HepG2 (cell line): ENCODE measurements around the gene CEBPA. TPM values are rescaled to one million over a fixed set of nuclear protein-coding genes. Genes with fewer than 3 reads are reported as not detected.

Source experiments
- ATAC-seq: fragments of 200-7000 bp; cut with Tn5 transposase; 3 replicates; pipeline ENCODE4 v1.9.1; 2020; ENCODE audit warnings: mild to moderate bottlenecking, moderate library complexity
- BruUV-seq: library from RNA; stranded (reverse); fragments of 400-500 nt; replicated peaks from 2 replicates; lab custom pipeline; 2021; lab: Mats Ljungman, UMichigan
- CTCF ChIA-PET: fragments of 300-600 bp; formaldehyde crosslinking; extraction: SDS; loops from one replicate; lab custom pipeline; 2021; ENCODE audit warnings: low total read pairs, inconsistent platforms, low intra/inter-chr PET ratio; lab: Yijun Ruan, JAX
- POLR2A ChIA-PET: fragments of 350-600 bp; sonication (Branson Sonifier 250); formaldehyde crosslinking; loops from one replicate; lab custom pipeline; 2020; ENCODE audit warnings: antibody characterized with exemption, inconsistent platforms; lab: Yijun Ruan, JAX
- DNase-seq: peaks from one replicate; pipeline ENCODE4 v3.0.0-alpha.2; 2015; ENCODE audit warnings: low spot score
- FAIRE-seq: peaks from 3 replicates; lab custom pipeline; 2011; peaks lifted over from hg19 to GRCh38; lab: Jason Lieb, UNC
- H2AFZ ChIP-seq: one replicate; pipeline ENCODE4 v1.6.1; 2011; ENCODE audit warnings: low read length, inconsistent platforms
- H3K27ac ChIP-seq: fragments of 300-600 bp; 3 replicates; pipeline ENCODE4 v1.8.0; 2011; ENCODE audit warnings: mixed run types, mild to moderate bottlenecking, mixed read lengths, low read length, inconsistent platforms; ENCODE audit not compliant: insufficient read depth; ENCODE audit errors: extremely low read length
- H3K27me3 ChIP-seq, 2 experiments: fragments of 200-600 bp in 1 of 2; 2 replicates in 1 of 2; 3 replicates in 1 of 2; pipeline versions ENCODE4 v1.6.0 to v1.8.0; 2011; ENCODE audit warnings: low read length in 2 of 2, mild to moderate bottlenecking in 2 of 2, moderate library complexity in 2 of 2, inconsistent platforms in 1 of 2; ENCODE audit not compliant: insufficient read depth in 2 of 2, control insufficient read depth in 1 of 2
- H3K36me3 ChIP-seq, 2 experiments: fragments of 200-600 bp in 1 of 2; replicated peaks in 1 of 2; 2 replicates in 1 of 2; 3 replicates in 1 of 2; pipeline versions ENCODE4 v1.5.1 to v1.8.0; 2011; ENCODE audit warnings: low read length in 2 of 2, inconsistent platforms in 1 of 2; ENCODE audit not compliant: insufficient read depth in 2 of 2, control insufficient read depth in 1 of 2
- H3K4me1 ChIP-seq: 2 replicates; pipeline ENCODE4 v1.5.1; 2012; ENCODE audit warnings: low read length, inconsistent platforms; ENCODE audit not compliant: insufficient read depth
- H3K4me2 ChIP-seq: 2 replicates; pipeline ENCODE4 v1.6.0; 2011; ENCODE audit warnings: low read depth, low read length, inconsistent platforms
- H3K4me3 ChIP-seq, 3 experiments: fragments of 200-600 bp in 1 of 3; sonication (generic), shearing (Covaris generic) in 1 of 3; replicated peaks in 1 of 3; 2 replicates each; pipeline ENCODE4 v1.5.1; 2011 to 2016; ENCODE audit warnings: low read length in 3 of 3, inconsistent platforms in 2 of 3, low read depth in 2 of 3, mild to moderate bottlenecking in 2 of 3, control low read depth in 1 of 3, mixed read lengths in 1 of 3; ENCODE audit not compliant: insufficient read depth in 1 of 3
- H3K79me2 ChIP-seq: one replicate; pipeline ENCODE4 v1.6.1; 2011; ENCODE audit warnings: low read length, inconsistent platforms; ENCODE audit not compliant: insufficient read depth
- H3K9ac ChIP-seq: 2 replicates; pipeline ENCODE4 v1.6.0; 2011; ENCODE audit warnings: mild to moderate bottlenecking, low read depth, low read length, inconsistent platforms; ENCODE audit not compliant: insufficient read depth
- H3K9me3 ChIP-seq: 2 replicates; pipeline ENCODE4 v1.5.1; 2012; ENCODE audit warnings: mild to moderate bottlenecking, low read length
- H4K20me1 ChIP-seq: 2 replicates; pipeline ENCODE4 v1.6.0; 2011; ENCODE audit warnings: inconsistent platforms, mild to moderate bottlenecking, low read length, moderate library complexity; ENCODE audit not compliant: insufficient read depth
- ARNT ChIP-seq: fragments of 450-650 bp; IDR thresholded peaks from 2 replicates; pipeline ENCODE4 v1.6.1; 2017
- FLYWCH1 ChIP-seq: sonication (generic); formaldehyde crosslinking; IDR thresholded peaks from 2 replicates; pipeline ENCODE4 v1.8.1; 2023; ENCODE audit warnings: mild to moderate bottlenecking, missing genetic modification reagents
- GFI1 ChIP-seq: sonication (generic); formaldehyde crosslinking; IDR thresholded peaks from 2 replicates; pipeline ENCODE4 v1.5.0; 2020; ENCODE audit warnings: missing genetic modification reagents, mild to moderate bottlenecking, borderline replicate concordance
- GRHL1 ChIP-seq: sonication (generic); formaldehyde crosslinking; conservative IDR thresholded peaks from 2 replicates; pipeline ENCODE4 v1.8.0; 2022; ENCODE audit warnings: missing genetic modification reagents
- HIVEP1 ChIP-seq: sonication (generic); formaldehyde crosslinking; IDR thresholded peaks from 2 replicates; pipeline ENCODE4 v1.4.0; 2020; ENCODE audit warnings: mild to moderate bottlenecking, missing genetic modification reagents
- HMG20B ChIP-seq: conservative IDR thresholded peaks from 2 replicates; pipeline ENCODE4 v1.6.1; 2016; ENCODE audit warnings: missing genetic modification reagents, missing compliant biosample characterization
- KDM5A ChIP-seq: fragments of 200-600 bp; sonication (generic); IDR thresholded peaks from 2 replicates; pipeline ENCODE4 v1.7.0; 2018; ENCODE audit warnings: antibody characterized with exemption, mild to moderate bottlenecking, low read length, borderline replicate concordance
- MED13 ChIP-seq: sonication (generic); formaldehyde crosslinking; IDR thresholded peaks from 2 replicates; pipeline ENCODE4 v1.5.0; 2020; ENCODE audit warnings: missing genetic modification reagents
- NPAS2 ChIP-seq: sonication (generic); formaldehyde crosslinking; IDR thresholded peaks from 2 replicates; pipeline ENCODE4 v1.8.0; 2022; ENCODE audit warnings: mild to moderate bottlenecking, missing genetic modification reagents, borderline replicate concordance
- NR2F2 ChIP-seq: IDR thresholded peaks from 2 replicates; pipeline ENCODE4 v1.6.1; 2012; ENCODE audit warnings: low read depth, inconsistent platforms, borderline replicate concordance
- SALL1 ChIP-seq: sonication (generic); formaldehyde crosslinking; IDR thresholded peaks from 2 replicates; pipeline ENCODE4 v1.8.0; 2022; ENCODE audit warnings: mild to moderate bottlenecking, missing genetic modification reagents
- SUZ12 ChIP-seq: fragments of 150-350 bp; IDR thresholded peaks from 2 replicates; pipeline ENCODE4 v1.6.1; 2014; ENCODE audit warnings: low read depth, low read length
- ZFP62 ChIP-seq: sonication (generic); formaldehyde crosslinking; IDR thresholded peaks from 2 replicates; pipeline ENCODE4 v1.4.0; 2020; ENCODE audit warnings: missing genetic modification reagents
- ZFP82 ChIP-seq: sonication (generic); formaldehyde crosslinking; IDR thresholded peaks from 2 replicates; pipeline ENCODE4 v1.5.1; 2020; ENCODE audit warnings: mild to moderate bottlenecking, missing genetic modification reagents, borderline replicate concordance
- ZNF326 ChIP-seq: sonication (generic); formaldehyde crosslinking; IDR thresholded peaks from 2 replicates; pipeline ENCODE4 v1.4.0; 2020; ENCODE audit warnings: missing genetic modification reagents, borderline replicate concordance
- WGBS: methylation state at CpG from one replicate; pipeline ENCODE4 v1.1.6; 2017; ENCODE audit warnings: low lambda C conversion rate; 5-methylcytosine and 5-hydroxymethylcytosine counted together
- in situ Hi-C: cut with HindIII; loops from 2 replicates; pipeline ENCODE4 v1.10.0; 2017; ENCODE audit warnings: low pct_unique_long_range_greater_than_20kb; ENCODE audit not compliant: extremely low pct_ligation_motif_present
- intact Hi-C: fragments of 100-400 bp; cut with micrococcal nuclease; formaldehyde crosslinking; loops from one replicate; pipeline ENCODE4 v1.10.0; 2022; ENCODE audit not compliant: unreplicated experiment
- polyA plus RNA-seq, 8 experiments: library from polyadenylated mRNA; depleted of rRNA in 3 of 8; stranded (reverse) in 7 of 8; unstranded in 1 of 8; fragments of >200 nt; fragmentation: Illumina TruSeq in 4 of 8; extraction: Trizol in 4 of 8; gene quantifications; 2 replicates each; pipeline versions ENCODE4 v1.2.1 to v1.2.3, GENCODE V29; 2011 to 2016; ENCODE audit warnings: low read depth in 4 of 8, missing spikeins in 1 of 8, mixed read lengths in 1 of 8; ENCODE audit not compliant: insufficient read depth in 1 of 8
- total RNA-seq, 5 experiments: library from RNA; depleted of rRNA; stranded (reverse); fragments of >200 nt; fragmentation: Illumina TruSeq; extraction: Trizol; gene quantifications; 2 replicates each; pipeline ENCODE4 v1.2.3, GENCODE V29; 2016; ENCODE audit warnings: low read depth in 1 of 5
- TF ChIP-seq, protein P1 (sequence below): sonication (generic); formaldehyde crosslinking; IDR thresholded peaks from 2 replicates; pipeline ENCODE4 v1.4.0; 2020; ENCODE audit warnings: missing genetic modification reagents

Gene CEBPA
- total and polyA plus RNA-seq, 2 of the 13 experiments (the other 11 are each of a cell fraction or from before 2014, with no cell fraction given), result 24.8 to 103 TPM

DNA sequence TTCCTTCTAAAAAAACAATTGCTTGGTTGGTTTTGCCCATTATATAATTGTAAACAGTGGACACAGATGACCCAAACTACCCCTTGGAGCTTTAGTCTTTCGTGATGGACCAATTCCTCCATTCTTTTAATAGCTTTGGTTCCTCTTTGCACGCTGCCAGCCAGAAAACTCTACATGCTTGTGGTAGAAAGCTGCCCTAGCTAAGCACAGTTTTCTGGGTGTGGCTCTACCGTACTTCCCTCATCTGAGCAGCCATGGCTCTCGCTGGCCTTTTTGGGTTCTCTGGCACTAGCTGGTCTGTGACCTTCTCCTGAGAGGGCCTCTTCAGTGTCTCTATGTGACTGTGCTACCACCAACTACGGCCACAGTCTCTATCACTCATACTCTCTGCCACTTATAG lies 29.9 kb upstream of the CEBPA start (continued):
- TF ChIP-seq GRHL1 (CRISPR knock-in tag) (no peak), FLYWCH1 (CRISPR knock-in tag) (no peak), HIVEP1 (CRISPR knock-in tag) (no peak), ARNT (no peak), ZFP82 (CRISPR knock-in tag) (no peak), NR2F2 (no peak), SALL1 (CRISPR knock-in tag) (no peak)
- TF ChIP-seq, protein P1, sequence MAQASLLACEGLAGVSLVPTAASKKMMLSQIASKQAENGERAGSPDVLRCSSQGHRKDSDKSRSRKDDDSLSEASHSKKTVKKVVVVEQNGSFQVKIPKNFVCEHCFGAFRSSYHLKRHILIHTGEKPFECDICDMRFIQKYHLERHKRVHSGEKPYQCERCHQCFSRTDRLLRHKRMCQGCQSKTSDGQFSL (CRISPR knock-in tag), result no peak

DNA sequence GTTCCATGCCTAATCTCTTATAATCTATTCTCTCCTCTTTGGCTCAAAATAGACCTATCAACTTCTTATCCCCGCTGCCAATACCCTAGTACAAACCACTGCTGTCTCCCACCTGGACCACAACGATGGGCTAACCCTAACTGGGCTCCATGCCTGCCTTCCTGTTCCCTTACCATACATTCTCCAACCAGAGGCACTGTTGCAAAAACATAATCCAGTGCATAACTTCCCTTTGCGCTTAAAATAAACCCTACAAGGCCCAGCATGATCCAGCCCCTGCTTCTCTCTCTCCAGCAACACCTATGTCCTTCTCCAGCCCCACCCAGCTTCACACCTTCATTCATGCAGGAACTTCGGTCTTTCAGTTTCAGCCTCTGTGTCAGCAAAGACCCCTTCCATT lies 27.4 kb upstream of the CEBPA start:
- ATAC-seq (no peak), DNase-seq (no peak), FAIRE-seq (no peak)
- ChIA-PET CTCF (no interaction called here), POLR2A (no interaction called here)
- Histone ChIP-seq H3K36me3 (no peaks in the 10 kb centered on the region), H4K20me1 (no peaks in the 10 kb centered on the region), H3K4me2 (no peak overlapping the region), H2AFZ (no peak overlapping the region), H3K79me2 (no peaks in the 10 kb centered on the region), H3K4me1 (peaks cover 37% of the 10 kb centered on the region), H3K9me3 (peaks cover 6% of the 10 kb centered on the region; the same call in 1 of the 2 replicates), H3K27me3 (peaks cover 0 to 6% of the 10 kb centered on the region in 2 experiments; a peak in 1 of 5 replicates), H3K9ac (no peak overlapping the region), H3K4me3 (no peak overlapping the region), H3K27ac (no peak overlapping the region)
- intact Hi-C loops (no loop called here), in situ Hi-C loops (no loop called here)
- BruUV-seq, result no TSS peak
- TF ChIP-seq ZFP62 (CRISPR knock-in tag), result no peak
- TF ChIP-seq GFI1, result no peak
- no peak for TF ChIP-seq ZNF326 (CRISPR knock-in tag)
- no peak for TF ChIP-seq MED13 (CRISPR knock-in tag)
- TF ChIP-seq HMG20B (CRISPR knock-in tag), result no peak
- no peak for TF ChIP-seq NPAS2 (CRISPR knock-in tag)
- TF ChIP-seq SUZ12, result no peak
- TF ChIP-seq KDM5A, result no peak
- WGBS, result 54% methylated on average over 4 of the region's 4 CpGs
